Measurements from ENCODE around the gene ERG. TPM values are rescaled to one million over a fixed set of nuclear protein-coding genes. Genes with fewer than 3 reads are reported as not detected.

The ERG gene
- total and polyA plus RNA-seq, 2 donors (not counting 1 experiment from before 2014, with no cell fraction given) = under 0.01 TPM; not detected in 1

- no peaks in the 10 kb centered on the region for H3K4me1 ChIP-seq (ENCODE audit: control insufficient read depth, extremely low read depth, insufficient read depth, low read length)
- no peaks in the 10 kb centered on the region for H4K20me1 ChIP-seq (ENCODE audit: control insufficient read depth, extremely low read depth, insufficient read depth, low read length)
- no peak overlapping the region for H2AFZ ChIP-seq (ENCODE audit: low read length)
- no peak for DNase-seq (ENCODE audit: low read depth in 2 of 2)
- no peaks in the 10 kb centered on the region for H3K79me2 ChIP-seq (ENCODE audit: control insufficient read depth, insufficient read depth, low read length)
- no peak overlapping the region for H3K27ac ChIP-seq (ENCODE audit: insufficient read depth, low read length)
- H3K4me2 ChIP-seq (ENCODE audit: extremely low read depth, insufficient read depth, low read length) = no peak overlapping the region
- H3K9me3 ChIP-seq (ENCODE audit: control insufficient read depth, insufficient read depth, low read depth, low read length) = no peaks in the 10 kb centered on the region
- H3K4me3 ChIP-seq (replicated peaks in 1 of 4; ENCODE audit: control extremely low read depth in 1 of 4, insufficient read depth in 1 of 4, low read depth in 3 of 4, low read length in 4 of 4) = no peak overlapping the region
- no peak overlapping the region for H3K9ac ChIP-seq (ENCODE audit: insufficient read depth, low read length)
- H3K36me3 ChIP-seq (ENCODE audit: control insufficient read depth, insufficient read depth, low read length) = no peaks in the 10 kb centered on the region
- TF ChIP-seq CTCF (conservative IDR thresholded peaks at IDR 0.05 in 1 of 2, IDR thresholded peaks at IDR 0.05 in 1 of 2; ENCODE audit: low read depth in 1 of 2, low read length in 2 of 2) = no peak
- no peak for TF ChIP-seq EZH2 (IDR thresholded peaks at IDR 0.05; ENCODE audit: low read length, missing control alignments)
- H3K27me3 ChIP-seq (ENCODE audit: control insufficient read depth, insufficient read depth, low read length) = no peaks in the 10 kb centered on the region
These were observed 44.1 kb downstream of the ERG start for GRCh38 chr21:38454161-38454560.

- H3K4me1 ChIP-seq (ENCODE audit: control insufficient read depth, extremely low read depth, insufficient read depth, low read length) = no peaks in the 10 kb centered on the region
- H3K79me2 ChIP-seq (ENCODE audit: control insufficient read depth, insufficient read depth, low read length) = no peaks in the 10 kb centered on the region
- H3K27me3 ChIP-seq (ENCODE audit: control insufficient read depth, insufficient read depth, low read length) = no peaks in the 10 kb centered on the region
- H3K4me3 ChIP-seq (replicated peaks in 1 of 4; ENCODE audit: control extremely low read depth in 1 of 4, insufficient read depth in 1 of 4, low read depth in 3 of 4, low read length in 4 of 4) = no peak overlapping the region
- TF ChIP-seq CTCF (conservative IDR thresholded peaks at IDR 0.05 in 1 of 2, IDR thresholded peaks at IDR 0.05 in 1 of 2; ENCODE audit: low read depth in 1 of 2, low read length in 2 of 2) (no peak), EZH2 (IDR thresholded peaks at IDR 0.05; ENCODE audit: low read length, missing control alignments) (no peak)
- no peaks in the 10 kb centered on the region for H3K9me3 ChIP-seq (ENCODE audit: control insufficient read depth, insufficient read depth, low read depth, low read length)
- no peak for DNase-seq (ENCODE audit: low read depth in 2 of 2)
- H2AFZ ChIP-seq (ENCODE audit: low read length) = no peak overlapping the region
- no peaks in the 10 kb centered on the region for H4K20me1 ChIP-seq (ENCODE audit: control insufficient read depth, extremely low read depth, insufficient read depth, low read length)
- H3K4me2 ChIP-seq (ENCODE audit: extremely low read depth, insufficient read depth, low read length) = no peak overlapping the region
- no peaks in the 10 kb centered on the region for H3K36me3 ChIP-seq (ENCODE audit: control insufficient read depth, insufficient read depth, low read length)
- H3K27ac ChIP-seq (ENCODE audit: insufficient read depth, low read length) = no peak overlapping the region
- H3K9ac ChIP-seq (ENCODE audit: insufficient read depth, low read length) = no peak overlapping the region
These were observed 49.4 kb downstream of the ERG start for GRCh38 chr21:38448671-38449385.

GRCh38 chr21:38447611-38448010 is 50.7 kb downstream of the ERG start:
- Histone ChIP-seq H3K27me3 (ENCODE audit: control insufficient read depth, insufficient read depth, low read length) (no peaks in the 10 kb centered on the region), H3K27ac (ENCODE audit: insufficient read depth, low read length) (no peak overlapping the region), H3K4me1 (ENCODE audit: control insufficient read depth, extremely low read depth, insufficient read depth, low read length) (no peaks in the 10 kb centered on the region), H3K9me3 (ENCODE audit: control insufficient read depth, insufficient read depth, low read depth, low read length) (no peaks in the 10 kb centered on the region), H4K20me1 (ENCODE audit: control insufficient read depth, extremely low read depth, insufficient read depth, low read length) (no peaks in the 10 kb centered on the region), H3K36me3 (ENCODE audit: control insufficient read depth, insufficient read depth, low read length) (no peaks in the 10 kb centered on the region), H3K9ac (ENCODE audit: insufficient read depth, low read length) (no peak overlapping the region), H3K4me3 (replicated peaks in 1 of 4; ENCODE audit: control extremely low read depth in 1 of 4, insufficient read depth in 1 of 4, low read depth in 3 of 4, low read length in 4 of 4) (no peak overlapping the region), H3K79me2 (ENCODE audit: control insufficient read depth, insufficient read depth, low read length) (no peaks in the 10 kb centered on the region), H2AFZ (ENCODE audit: low read length) (no peak overlapping the region), H3K4me2 (ENCODE audit: extremely low read depth, insufficient read depth, low read length) (no peak overlapping the region)
- DNase-seq (ENCODE audit: low read depth in 2 of 2) = no peak
- TF ChIP-seq EZH2 (IDR thresholded peaks at IDR 0.05; ENCODE audit: low read length, missing control alignments) (no peak), CTCF (conservative IDR thresholded peaks at IDR 0.05 in 1 of 2, IDR thresholded peaks at IDR 0.05 in 1 of 2; ENCODE audit: low read depth in 1 of 2, low read length in 2 of 2) (no peak)

Data from fibroblast of lung (primary cell).